Dermis microvascular lymphatic vessel endothelial cell (primary cell): ENCODE measurements around the gene SLC30A10. TPM values are rescaled to one million over a fixed set of nuclear protein-coding genes. Genes with fewer than 3 reads are reported as not detected.
"Not testable (repeated sequence)": the region's sequence is repeated elsewhere in the genome, so short reads cannot be mapped to it uniquely, and the experiment has no call there.

Source experiments
- DNase-seq, 2 donors: peaks; one replicate each; pipeline versions ENCODE4 v3.0.0 to v3.0.0-alpha.2; 2010; ENCODE audit warnings: low read depth in 2 of 2
- total RNA-seq: library from RNA; depleted of rRNA; stranded (reverse); fragments of >200 nt; gene quantifications from 2 replicates; pipeline ENCODE4 v1.2.1, GENCODE V29; 2014

SLC30A10 gene
- total RNA-seq, 1 donor from 2014 or later: not detected

DNA sequence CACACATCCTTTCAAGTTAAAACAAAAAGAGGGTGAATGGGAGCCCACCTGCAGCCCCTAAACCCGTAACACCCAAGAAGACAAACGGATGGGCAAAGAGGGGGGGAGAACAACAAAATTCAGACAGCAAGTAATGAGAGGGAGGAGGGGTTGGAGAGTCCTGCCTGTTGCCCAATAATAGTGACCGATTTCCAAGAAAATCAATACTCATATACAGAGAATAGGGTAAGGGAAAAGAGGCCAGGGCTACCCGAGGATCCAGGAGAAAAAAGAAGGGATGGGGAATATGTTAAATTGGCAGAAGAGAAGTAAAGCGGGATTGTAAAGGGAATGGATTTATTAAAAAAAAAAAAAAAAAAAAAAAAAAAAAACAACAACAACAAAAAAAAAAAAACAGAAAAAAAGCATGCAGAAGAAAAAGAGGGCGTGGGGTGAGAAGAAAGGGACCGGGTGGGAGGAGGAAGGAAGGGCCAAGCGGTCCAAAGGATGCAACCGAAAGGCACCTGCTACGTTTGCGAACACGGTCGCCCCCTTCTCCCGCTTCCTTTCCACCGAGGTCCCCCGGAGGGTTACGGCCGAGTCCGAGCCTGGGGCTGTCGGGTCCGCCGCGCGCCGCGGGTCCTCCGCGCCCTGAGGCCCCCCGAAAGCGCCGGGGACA, 930 bp downstream of the SLC30A10 start:
- DNase-seq: no peak

DNA sequence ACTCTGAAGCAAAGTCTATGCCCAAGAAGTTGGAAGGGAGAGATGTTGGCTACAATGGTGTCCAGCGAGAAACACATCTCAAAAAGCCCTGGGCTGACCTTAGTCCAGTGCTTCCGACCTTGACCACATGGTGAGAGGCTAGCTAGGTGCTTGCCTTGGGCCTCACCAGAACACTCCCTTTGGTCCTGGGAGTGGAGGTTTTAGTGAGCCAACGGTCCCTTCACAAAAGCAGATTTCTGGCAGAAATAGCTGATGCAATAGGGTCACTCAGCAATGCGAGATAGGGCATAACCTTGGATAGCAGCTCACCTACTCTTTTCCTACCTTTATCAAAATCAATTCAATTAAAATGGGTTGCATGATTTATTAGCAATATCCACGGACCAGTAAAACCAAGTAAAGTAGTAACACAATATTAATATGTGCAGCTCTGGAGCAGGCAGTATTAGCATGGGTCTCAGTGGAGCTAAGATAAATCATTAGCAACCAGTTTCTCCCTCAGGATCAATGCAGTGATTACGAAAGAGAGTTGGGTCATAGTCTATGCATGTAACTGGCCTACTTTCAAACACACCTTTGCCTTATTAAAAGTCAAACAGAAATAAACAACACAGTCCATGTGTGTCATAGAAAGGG, 1.9 kb downstream of the SLC30A10 start:
- no peak for DNase-seq

DNA sequence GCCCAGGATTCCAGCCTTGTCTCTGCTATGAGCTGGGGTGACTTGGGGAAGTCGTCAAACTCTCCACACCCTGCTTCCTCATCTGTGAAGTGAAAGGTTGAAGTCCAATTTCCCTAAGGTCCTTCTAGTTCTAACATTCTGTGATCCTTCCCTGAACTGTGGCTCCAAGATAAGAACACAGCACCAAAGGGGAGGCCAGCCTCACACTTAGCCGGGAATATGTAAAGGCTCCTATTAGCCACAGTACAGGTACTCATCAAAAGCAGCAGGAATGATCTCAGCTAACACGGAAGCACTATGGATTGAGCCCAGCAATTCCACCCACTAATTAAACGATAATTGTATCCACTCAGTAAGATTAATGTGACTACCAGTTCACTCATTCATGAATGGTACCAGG, 4.0 kb downstream of the SLC30A10 start:
- DNase-seq: no peak

DNA sequence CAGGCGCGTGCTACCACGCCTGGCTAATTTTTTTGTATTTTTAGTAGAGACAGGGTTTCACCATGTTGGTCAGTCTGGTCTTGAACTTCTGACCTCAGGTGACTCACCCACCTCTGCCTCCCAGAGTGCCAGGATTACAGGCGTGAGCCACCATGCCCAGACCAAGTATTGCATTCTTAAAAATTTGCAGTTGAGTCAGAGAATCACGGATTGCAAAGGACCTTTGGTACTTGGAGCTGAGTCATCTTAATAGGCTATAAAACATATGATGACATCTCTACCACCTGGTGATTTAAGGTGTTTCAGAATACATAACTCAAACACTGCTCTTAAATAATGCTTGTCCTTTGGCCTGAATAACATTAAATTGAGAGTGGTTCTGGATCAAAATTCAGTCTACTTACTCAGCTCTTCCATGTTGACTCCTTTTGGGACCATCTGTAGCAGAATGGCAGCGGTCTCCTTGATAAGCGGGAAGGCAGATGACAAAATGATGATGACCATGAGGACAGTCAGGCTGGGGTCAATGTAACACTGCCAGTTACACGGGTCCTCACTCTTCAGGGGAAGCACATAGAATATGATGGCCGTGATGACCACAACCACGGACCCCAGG, 10.4 kb downstream of the SLC30A10 start:
- no peak for DNase-seq

DNA sequence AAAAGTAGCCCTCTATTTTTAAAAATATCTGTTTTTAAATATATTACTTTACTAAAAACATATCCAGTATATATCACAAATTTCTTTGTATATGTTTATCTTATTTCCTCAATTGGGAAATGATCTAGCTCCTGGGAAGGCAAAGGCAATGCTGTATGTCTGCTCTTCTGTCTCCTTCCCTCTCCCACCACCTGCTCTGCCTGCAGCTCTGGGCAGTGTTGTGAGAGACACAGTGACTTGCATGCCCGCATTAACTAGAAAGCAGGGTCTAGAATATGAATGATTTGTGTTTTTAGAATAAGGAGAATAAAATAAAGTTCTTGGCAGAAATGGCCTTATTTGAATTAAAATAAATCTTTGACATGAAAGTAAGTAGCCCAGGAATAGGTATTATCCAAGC, 11.1 kb downstream of the SLC30A10 start:
- no peak for DNase-seq

DNA sequence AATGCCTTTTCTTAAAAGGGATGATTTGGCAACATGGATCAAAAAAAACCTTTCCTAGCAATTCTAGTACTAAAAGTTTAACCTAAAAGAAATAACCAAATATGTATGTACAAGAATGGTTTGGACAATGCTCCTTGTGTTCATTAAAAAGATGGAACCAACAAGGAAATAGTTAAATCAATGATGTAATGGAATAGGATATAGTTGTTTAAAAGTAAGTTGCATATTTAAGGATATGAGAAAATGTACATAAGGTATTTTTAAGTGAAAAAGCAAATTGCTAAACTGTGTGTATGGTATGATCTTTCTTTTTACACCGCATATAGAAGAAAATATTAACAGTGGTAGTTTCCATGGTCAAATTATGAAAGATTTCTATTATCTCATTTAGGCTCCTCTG, 12.1 kb downstream of the SLC30A10 start:
- no peak for DNase-seq

DNA sequence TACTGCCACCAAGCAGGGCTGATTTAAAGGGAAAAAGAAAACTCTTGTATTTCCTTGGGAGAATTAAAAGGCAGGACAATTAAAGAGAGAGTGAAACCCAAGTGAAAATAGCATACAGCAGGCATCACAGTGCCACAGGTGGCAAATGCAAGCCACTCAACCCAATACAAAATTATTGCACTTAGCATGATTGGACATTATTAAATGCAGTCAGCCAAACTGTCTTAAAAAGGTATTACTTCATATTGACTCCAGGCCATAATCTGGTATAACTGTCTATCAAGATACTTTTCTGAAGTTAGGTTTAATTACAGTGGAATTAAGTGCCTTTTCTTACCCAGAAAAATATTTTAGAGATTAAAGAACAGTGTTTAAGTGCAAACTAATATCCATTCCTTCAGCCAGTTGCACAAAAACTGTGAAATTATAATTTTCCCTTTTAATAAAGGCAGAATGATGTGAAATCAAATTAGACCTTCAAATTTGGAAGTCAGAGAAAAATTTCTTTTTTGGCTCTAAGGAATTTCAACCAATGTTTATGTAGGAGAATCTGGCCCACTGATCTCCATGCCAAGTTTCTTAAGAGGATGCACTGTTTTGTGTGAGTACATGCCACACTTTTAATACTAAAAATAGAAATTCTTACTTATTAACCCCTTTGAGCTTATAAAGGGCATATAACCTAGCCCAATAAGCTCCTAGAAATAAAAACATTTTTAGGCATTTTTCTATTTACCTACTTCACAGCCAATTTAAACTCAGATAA, 15.2 kb downstream of the SLC30A10 start:
- DNase-seq: no peak

DNA sequence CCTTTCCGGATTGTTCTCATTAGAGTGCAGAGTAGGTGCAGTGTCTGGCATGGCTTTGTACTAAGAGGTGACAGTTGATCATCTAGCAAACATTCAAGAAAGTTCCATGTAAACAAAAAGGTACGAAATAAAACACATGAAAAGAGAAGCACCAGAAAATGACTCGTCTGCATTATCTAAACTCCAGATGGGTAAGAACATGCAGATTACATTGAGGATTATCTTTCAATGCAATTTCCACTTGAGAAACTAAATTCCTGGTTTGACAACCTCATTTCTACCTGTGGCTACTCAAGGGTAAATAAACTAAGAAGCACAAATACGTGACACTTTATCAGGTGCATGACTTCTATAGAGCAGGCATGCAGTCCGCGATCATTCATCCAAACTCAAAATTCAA, 17.6 kb downstream of the SLC30A10 start:
- no peak for DNase-seq

DNA sequence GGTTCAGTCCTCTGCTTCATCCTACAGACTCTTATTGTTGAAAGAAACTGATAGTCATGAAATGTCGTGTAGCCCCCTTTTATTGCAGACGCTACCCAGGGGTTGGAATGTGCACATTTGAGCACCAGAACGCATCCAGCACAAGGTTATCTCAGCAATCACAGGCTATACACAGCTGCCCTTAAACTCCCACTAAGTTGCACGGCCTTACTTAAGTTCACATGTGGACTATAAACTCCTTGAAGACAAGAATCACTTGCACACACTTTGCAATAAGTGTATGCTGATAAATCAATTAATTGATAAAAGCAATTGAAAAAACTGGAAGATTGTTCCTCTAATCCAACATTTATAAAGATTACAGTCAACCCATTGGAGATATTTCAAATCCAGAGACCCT, 18.9 kb downstream of the SLC30A10 start:
- DNase-seq: no peak

DNA sequence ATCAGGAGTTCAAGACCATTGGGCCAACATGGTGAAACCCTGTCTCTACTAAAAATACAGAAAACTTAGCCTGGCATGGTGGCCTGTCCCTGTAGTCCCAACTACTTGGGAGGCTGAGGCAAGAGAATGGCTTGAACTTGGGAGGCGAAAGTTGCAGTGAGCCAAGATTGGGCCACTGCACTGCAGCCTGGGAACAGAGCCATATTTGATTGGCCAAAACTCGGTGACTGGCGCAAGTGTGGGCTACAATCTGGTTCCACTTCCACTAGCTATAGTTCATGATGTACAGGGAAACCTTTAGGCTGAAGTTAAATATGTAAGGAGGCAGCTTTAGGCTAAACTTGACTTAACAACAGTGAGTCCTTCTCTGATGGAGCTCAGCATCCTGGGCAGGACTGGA, 20.2 kb downstream of the SLC30A10 start:
- no peak for DNase-seq

DNA sequence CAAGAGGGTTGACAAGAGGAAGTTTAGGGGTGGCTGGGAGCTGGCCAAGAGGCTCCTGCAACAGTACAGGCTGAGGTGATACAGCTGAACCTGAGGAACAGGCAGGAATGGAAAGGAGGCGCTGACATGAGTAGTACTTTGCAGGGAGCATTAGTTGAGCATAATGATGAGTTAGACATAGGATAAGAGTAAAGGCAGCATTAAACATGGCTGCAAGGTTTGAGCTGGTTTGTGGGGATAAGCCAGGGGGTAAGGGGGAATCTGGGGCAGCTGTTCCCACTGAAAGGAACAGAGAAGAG, 20.6 kb downstream of the SLC30A10 start:
- DNase-seq: no peak

DNA sequence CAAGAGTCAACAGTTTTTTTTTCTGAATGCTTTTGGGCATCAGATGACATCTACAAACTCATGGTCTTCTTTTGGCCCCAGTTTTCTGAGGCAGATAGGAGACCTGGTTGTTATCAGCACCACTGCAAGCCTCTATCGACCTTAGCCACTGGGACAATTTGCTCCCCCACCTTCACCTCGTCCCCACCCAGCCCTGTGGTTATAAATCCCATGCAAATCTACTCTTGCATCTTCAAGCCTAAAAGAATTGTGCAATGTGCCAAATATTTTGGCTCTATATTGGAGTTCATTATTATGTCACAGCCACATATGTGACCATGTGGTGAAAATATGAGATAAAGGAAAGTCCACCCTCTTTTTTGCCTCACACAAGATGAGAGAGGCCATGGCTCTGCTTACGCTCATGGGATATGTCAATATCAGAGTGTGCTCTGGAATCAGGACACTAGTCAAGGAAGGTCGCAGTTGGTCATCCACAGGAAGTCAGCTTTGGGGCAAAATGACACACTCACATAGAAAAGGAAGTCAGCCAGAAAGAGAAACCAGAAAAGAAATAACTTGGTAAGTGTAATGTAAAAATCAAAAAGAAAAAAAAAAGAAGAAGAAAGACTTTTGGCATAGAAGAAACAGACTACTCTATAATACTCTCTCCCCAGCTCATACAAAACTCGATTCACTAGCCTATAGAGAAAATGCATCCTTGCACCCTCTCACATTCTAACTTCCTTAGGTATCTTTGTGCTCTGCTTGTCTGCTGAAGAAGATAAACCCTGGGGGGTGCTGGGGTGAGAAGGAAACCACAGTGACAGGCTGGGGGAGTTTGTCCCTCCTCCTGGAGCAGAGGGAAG, 21.2 kb downstream of the SLC30A10 start:
- DNase-seq: no peak

DNA sequence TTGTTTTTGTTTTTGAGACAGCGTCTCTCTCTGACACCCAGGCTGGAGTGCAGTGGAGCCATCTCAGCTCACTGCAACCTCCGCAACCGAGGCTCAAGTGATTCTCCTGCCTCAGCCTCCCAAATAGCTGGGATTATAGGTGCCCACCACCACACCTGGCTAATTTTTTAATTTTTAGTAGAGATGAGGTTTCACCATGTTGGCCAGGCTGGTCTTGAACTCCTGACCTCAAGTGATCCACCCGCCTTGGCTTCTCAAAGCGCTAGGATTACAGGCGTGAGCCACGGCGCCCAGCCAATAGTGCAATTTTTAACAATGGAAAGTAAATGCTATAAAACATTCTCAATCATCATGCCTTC, 21.8 kb downstream of the SLC30A10 start:
- DNase-seq: not testable (repeated sequence)

DNA sequence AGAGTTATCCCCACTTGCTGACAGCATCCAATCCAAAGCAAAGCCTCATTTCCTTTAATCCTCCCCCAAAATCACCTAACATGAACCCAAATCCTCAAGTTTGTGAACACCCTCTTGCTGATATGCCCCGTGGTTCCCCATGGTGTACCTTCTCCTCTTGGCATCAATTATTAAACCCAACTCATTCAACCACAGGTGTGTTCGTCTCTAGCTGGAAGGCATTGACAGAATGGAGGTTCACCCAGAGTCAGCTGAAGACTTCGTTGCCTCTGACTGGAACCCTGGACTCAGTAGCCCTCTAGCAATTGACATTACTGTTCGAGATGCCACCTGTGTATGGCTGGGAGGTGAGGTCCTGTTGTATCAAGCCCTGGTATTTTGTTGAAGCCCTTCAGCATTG, 22.8 kb downstream of the SLC30A10 start:
- DNase-seq: no peak

DNA sequence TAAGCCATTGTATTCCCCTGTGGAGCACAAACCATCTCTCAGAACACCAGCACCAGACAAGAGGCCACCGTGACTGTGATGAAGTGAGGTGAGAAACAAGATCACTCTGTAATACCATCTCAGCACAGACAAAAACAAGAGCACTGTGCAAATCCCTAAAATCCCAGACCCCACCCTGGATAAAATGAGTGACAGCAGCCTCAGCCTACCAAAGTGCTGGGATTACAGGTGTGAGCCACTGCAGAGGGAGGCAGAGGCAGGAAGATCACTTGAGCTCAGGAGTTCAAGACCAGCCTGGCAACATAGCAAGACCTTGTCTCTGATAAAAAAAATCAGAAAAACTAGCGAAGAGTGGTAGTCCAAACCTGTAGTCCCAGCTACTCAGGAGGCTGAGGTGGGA, 23.4 kb downstream of the SLC30A10 start:
- DNase-seq: no peak

DNA sequence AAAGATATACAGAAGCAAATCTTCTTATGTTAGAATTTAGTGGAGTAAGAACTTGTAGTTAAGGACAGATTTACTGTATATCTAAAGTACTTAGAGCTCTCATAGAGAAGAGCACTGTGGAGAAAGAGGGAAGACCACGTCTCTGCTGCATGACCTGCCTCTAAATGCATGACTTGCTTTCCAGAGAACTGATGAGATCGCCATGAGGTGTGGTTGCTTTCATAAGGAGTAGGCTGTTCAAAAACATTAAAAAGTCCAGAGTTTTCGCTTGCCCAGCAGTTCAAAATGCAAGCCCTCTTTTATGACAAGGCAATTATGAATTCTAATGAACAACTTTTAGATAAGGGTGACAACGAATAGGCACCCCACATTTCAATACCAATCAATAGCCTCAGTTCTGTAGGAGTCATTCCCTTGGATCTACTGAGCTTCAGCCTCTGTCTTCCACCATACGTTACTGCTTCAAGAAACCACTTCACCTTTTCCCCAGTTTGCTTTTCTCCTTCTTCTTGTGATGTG, 24.9 kb downstream of the SLC30A10 start:
- no peak for DNase-seq

DNA sequence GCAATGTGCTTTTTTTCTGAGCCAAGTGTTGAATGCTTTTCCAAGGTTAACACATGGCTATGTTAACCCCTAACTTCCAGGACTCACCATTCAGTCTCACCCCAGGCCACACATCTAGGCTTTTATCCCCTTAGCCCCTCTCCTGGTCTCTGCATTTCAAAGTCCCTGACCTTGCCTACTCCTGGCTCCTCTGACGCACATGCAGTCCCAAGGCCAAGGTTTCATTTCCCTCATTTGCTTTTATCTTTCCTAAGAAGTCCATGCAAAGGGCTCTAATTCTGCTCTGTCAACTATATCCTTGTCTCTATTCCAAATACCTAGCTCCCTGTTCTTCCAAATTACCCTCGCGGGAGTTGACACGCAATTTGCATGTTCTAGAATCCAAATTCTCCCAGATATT, 25.4 kb downstream of the SLC30A10 start:
- no peak for DNase-seq

DNA sequence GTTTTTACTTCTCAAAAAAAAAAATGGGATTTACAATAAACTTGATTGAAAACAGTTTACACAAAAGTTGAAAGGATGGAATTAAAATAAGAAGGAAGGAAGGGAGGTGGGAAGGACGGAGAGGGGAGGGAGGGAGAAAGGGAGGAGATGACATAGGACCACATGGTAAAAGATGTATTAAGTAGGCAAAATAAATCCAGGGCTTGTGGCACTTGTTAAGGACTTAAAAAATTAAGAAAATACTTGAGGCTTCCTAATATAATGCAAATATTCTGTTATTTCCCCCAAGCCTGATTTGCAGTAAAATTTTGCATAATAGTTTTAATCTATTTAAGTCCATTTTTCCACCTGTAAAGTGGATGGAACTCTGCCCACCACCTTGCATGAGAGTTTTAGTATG, 27.5 kb downstream of the SLC30A10 start:
- DNase-seq: no peak

DNA sequence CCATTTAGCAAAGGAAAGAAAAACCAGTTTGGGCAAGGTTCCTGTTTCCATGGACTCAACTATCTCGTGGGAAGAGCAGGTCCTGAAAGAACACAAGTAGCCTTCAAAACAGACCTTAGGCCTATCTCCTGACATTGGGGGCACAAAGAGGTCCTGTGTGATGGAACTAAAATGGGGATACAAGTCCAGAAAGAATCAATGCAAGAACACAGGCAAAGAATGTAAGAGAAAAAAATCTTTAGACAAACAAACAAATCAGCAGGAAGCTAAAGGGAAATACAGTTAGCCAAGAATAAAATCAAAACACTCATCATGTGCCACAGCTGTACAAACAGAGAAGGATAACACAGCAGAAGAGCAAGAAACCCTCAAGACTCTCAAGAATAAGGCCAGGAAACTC, 28.2 kb downstream of the SLC30A10 start:
- peak in 1 of 2 donors; percentile 58 for DNase-seq

DNA sequence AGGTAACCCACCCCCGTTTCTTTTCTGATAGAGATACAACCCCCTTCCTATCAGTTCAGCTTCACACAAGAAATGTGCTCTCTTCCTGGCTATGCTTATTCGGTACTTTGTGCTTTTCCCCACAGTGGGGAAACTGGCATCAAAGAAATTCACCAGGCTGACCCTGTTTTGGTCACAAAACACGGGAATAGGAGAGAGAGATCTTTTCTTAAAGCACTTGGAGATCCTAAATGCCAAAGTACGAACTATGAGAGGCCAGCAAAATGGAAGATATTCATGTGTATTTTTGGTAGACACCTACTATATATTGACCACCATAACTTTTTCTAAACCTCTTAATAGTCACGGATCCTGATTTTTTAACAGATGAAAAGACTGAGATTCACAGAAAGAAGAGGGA, 30.0 kb downstream of the SLC30A10 start:
- DNase-seq: no peak

DNA sequence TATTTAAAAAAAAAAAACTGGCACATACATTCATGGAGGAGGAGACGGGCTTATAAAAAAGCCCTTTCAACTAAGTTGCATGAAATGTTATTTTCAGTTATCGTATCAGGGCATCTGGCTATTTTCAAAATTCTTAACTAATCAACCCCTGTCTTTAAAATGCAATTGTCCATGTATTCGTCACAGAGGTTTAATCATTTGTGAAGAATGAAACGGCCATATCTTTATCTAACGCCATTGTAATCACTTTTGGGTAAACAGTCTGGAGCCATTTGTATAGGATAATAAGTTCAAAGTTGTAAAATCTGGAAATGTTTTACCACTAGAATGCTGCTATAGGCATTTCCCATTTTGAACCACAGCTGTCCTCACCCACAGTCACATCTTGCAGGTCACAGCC, 30.4 kb downstream of the SLC30A10 start:
- no peak for DNase-seq

DNA sequence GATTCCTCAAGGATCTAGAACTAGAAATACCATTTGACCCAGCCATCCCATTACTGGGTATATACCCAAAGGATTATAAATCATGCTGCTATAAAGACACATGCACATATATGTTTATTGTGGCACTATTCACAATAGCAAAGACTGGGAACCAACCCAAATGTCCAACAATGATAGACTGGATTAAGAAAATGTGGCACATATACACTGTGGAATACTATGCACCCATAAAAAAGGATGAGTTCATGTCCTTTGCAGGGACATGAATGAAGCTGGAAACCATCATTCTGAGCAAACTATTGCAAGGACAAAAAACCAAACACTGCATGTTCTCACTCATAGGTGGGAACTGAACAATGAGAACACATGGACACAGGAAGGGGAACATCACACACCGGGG, 36.1 kb downstream of the SLC30A10 start:
- DNase-seq: not testable (repeated sequence)
